Islet of Langerhans (tissue), 1 donor: ENCODE data around the gene ZNF141.
"Not testable (repeated sequence)": the region's sequence is repeated elsewhere in the genome, so short reads cannot be mapped to it uniquely, and the experiment has no call there.

Source experiments
- FAIRE-seq: peaks from one replicate; lab custom pipeline; 2011; peaks lifted over from hg19 to GRCh38; lab: Jason Lieb, UNC

The ZNF141 gene

DNA sequence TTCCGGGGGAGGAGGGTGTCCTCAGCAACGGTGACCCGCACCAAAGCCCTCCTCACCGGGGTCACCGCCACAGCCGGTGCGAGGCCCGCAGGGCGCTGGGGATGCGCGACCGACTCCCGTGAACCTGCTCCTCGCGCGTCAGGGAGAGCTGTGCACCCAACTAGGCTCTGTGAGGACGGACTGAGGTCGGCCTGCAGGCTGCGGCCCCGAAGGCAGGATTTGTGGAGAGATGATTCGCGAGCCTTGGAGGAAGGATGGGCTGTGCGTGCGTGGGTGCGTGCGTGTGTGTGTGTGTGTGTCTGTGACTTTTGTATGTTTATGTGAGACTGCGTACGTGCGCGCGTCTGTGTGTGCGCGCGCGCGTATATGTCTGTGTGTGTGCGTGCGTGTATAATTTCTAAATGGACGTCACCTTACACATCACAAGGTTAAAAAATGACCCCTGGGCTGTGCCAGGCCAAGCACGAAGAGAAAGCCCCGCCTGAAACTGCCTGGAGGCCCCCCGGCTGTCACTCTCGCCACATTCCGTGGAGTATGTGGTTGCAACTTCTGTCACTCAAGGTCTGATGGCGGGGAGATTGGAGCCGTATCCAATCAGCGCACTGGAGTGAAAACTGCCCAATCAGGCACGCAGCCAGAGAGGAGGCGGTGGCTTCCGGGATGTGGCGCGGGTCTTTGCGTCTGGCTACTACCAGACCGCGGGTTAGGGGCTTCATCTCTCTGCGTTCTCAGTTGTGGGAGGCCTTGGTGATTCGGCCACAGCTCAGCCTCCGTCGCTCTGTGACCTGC, at the start of gene ZNF141:
Gene ZNF141 (plus strand): TSS at position 672 of the 789 bp plus-strand sequence. CDS start 170 bp downstream, outside the sequence.
- peak; percentile 97 for FAIRE-seq

- no peak for FAIRE-seq
Measured at GRCh38 chr4:288891-289290, 48.7 kb upstream of the ZNF141 start.

- FAIRE-seq: no peak
Measured at GRCh38 chr4:294732-295131, 42.9 kb upstream of the ZNF141 start.

- no peak for FAIRE-seq
Measured at GRCh38 chr4:302381-302780, 35.2 kb upstream of the ZNF141 start.

- FAIRE-seq: not testable (repeated sequence)
Measured at GRCh38 chr4:304516-304915, 33.1 kb upstream of the ZNF141 start.

DNA sequence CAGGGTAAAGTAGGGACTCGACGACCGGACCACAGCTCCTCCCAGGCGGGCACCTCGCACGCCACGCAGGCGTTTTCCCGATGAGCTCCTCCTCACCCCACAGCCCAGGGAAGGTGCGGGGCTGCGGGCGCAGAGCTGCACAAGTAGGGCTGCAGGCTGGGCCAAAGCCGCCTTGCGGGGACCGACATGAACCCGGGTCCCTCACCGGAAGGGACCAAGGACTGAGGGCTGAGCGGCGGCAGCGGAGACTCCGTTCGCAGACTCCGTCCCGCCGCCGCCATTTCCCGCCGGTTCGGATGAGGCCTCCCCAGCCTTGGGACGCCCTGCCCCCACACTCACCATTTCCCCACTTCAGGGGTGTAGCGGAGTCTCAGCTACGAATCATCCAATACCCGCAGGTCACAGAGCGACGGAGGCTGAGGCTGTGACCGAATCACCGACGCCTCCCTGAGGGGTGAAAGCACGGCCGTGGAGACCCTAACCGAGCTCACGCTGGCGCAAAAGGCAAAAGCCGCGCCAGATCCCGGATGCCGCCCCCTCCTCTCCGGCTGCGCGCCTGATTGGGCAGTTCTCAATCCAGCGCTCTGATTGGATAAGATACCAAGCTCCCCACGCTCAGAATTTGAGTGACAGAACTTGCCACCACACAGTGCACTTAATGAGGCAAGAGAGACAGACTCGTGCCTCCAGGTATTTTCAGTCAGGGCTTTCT, 32.5 kb upstream of the ZNF141 start, which contains the start of gene ZNF732:
Gene ZNF732 (minus strand): TSS at position 506 of the 712 bp plus-strand sequence. CDS start 164 bp downstream, at position 342.
- no peak for FAIRE-seq

DNA sequence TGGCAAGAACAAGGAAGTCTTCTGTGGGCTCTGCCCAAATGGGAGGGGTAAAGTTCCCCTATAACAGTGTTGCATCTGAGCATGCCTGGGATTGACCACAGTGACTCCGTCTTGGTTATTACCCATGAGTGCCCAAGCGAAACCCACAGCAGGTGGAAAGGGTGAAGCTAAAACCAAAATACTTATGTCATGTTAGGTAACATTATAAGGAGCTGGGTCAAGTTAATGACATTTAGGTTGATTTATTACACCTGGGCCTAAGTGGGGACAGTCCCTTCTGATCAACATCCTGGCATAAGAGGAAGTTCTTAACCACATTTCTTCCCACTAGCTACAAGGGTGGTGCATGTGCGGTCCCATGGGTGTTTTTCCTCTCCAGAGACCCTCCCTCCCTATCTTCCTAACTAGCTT, 31.1 kb upstream of the ZNF141 start:
- no peak for FAIRE-seq

DNA sequence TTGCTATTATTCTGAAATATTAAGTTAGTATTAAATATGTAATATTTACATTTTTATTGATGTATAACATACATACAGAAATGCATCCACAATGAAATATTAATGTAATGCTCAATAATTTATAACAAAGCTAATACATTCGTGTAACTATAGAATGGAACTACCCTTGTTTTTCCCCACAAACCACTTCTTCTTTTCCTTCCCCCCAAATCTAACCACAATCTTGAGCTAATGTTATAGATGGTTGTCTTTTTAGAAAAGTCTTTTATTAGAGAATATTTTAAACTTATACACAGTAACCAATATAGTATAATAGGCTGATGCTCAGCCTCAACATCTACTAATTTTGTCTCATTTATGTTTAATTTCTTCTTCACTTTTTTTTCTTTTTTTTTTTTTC, 27.8 kb upstream of the ZNF141 start:
- no peak for FAIRE-seq

DNA sequence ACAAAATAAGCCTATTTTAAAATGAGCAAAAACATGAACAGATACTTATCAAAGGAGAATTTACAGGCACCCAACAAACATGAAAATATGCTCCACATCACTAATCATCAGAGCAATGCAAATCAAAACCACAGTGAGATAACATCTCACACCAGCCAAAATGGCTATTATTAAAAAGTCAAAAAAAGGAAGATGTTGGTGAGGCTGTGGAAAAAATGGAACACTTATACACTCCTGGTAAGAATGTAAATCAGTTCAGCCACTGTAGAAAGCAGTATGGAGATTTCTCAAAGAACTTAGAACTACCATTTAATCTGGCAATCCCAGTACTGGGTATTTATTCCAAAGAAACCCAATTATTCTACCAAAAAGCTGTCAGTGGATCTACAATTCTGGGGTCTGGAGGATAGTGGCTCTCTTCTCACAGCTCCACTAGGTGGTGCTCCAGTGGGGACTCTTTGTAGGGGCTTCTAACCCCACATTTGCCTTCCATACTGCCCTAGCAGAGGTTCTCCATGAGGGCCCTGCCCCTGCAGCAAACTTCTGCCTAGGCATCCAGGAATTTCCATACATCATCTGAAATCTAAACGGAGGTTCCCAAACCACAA, 23.2 kb upstream of the ZNF141 start:
- no peak for FAIRE-seq

DNA sequence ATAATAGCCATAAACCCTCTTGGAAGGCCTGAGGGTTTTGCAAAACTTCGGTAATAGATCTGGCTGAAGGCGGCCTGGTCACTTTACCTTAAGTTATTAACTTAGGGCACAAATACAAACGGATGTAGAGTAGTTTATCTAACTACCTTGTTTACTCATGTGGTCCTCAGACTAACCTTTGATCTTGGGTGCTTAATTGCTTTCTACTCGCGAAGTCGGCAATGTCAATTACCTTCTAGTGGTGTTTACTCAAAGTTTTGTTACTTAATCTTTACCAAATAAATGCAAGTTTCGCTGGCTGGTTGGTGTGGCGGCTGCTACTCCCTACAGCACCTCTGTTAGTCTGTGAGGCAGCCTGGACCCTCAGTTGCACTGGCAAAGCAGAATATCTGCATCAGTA, 8.9 kb upstream of the ZNF141 start:
- no peak for FAIRE-seq

DNA sequence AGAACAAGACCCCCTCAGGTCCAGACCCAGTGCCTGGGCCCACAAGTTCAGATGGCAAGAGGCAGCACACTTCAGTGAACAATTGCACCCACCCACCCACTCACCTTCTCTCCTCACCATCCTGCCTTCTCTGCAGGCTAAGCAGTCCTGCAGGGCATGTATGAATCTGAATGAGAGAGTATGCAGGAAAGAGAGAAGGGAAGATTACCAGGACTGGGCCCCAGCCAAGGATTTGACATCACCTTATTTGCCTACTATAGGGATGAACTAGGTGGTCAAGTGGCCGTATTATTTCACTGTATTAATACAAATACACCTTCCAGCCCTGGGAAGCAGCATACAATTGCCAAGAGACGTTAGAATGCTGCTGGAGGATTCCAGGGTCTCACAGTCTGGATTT, 2.1 kb upstream of the ZNF141 start:
- FAIRE-seq: no peak

DNA sequence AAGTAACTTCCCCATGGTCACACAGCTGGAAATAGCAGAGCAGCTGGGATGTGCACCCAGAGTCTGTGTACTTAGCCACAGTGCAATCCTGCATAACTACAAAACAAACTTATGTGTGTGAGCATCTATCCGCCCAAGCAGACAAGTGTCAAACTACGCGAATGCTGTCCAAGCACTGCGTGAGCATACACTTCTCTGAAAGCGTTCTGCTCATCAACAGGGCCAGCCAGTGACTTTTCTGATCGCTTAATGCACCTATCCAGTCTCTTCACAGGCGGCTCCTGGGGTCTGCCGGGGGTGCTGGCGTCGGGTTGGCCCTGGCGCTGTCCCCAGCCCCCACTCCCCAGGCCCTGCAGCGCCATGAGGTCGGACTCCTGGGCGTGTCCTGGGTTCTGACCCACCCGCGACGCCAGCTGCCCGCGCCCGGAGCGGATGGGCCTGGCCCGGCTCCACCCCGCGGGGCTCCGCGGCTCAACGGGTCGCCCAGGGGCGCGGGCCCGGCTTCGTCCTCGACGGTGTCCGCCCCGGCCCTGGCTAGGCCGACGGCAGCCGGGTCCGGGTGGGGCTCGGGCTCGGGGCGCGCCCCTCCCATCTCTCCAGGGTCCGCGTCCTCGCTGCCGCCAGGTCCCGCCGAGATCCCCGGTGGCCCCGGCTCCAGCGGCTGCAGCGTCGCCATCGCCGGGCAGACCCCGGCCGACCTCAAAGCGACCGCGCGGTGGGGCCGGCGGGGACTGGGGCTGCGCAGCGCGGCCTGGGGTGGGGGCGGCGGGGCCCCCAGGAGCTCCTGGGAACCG, 1.3 kb upstream of the ZNF141 start:
- FAIRE-seq: no peak

DNA sequence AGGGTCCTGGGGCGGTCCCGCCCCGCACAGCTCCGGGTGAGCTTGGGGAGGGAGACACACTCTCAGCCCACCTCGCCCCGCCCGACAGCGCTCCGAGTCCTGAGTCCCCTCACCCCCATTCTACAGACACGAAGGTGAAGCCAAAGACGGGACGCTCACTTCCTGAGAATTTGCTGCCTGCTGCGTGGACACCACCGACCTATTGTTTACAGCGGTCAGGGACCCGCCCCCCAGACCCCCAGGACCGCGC, 796 bp upstream of the ZNF141 start:
- FAIRE-seq: no peak

DNA sequence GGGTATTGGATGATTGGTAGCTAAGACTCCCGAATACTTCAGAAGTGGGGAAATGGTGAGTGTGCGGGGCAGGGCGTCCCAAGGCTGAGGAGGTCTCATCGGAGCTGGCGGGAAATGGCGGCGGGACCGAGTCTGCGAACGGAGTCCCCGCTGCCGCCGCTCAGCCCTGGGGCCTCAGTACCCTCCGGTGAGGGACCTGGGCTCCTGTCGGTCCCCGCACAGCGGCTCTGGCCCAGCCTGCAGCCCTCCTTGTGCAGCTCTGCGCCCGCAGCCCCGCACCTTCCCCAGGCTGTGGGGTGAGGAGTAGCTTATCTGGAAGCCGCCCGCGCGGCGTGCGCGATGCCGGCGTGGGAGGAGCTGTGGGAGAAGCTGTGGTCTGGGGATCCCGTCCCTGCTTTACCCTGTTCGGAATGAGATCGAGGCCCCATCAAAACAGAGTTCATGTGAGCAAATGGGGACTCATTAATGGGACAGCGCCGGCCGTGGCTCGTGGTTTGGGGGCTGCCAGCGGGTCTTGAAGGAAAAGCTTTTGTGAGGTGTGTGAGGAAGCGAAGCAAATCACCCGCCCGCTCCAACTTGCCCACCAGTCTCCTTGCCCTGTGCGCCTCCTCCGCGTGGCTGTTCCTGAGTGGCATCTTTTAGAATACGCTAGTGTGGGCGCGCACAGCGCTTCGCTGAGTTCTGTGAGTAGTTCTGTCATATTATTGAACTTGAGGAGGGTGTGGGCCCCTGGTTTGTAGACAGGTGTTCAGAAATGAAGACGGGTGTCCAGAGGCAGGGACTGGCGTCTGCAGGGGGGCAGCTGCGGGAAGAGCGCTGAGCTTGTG, 531 bp downstream of the ZNF141 start:
- no peak for FAIRE-seq

GRCh38 chr4:338759-339097, 1.1 kb downstream of the ZNF141 start:
- FAIRE-seq: no peak

DNA sequence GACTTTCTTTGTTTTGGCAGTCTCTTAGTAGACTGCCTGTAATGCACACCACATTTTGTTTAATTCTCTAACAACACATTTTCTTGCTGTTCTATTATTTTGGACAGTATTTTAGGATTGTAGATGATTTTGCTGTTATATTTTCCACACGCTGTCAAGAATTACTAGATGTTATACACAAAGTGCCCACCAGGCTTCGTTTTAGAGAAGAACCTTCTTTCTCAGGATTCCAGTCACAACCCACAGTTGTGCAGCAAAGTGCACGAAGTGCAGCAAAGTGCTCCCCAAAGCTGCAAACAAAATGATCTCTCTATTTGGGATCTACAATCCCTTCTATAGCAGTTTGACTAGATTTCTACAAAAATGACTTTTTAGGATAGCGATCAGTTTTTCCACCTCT, 2.4 kb downstream of the ZNF141 start:
- no peak for FAIRE-seq

DNA sequence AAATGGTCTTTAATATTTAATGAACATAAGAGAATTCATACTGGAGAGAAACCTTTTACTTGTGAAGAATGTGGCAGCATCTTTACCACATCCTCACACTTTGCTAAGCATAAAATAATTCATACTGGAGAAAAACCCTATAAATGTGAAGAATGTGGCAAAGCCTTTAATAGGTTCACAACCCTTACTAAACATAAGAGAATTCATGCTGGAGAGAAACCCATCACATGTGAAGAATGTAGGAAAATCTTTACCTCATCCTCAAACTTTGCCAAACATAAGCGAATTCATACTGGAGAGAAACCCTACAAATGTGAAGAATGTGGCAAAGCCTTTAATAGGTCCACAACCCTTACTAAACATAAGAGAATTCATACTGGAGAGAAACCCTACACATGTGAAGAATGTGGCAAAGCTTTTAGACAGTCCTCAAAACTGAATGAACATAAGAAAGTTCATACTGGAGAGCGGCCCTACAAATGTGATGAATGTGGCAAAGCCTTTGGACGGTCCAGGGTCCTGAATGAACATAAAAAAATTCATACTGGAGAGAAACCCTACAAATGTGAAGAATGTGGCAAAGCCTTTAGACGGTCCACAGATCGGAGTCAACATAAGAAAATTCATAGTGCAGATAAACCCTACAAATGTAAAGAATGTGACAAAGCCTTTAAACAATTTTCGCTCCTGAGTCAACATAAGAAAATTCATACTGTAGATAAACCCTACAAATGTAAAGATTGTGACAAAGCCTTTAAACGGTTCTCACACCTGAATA, 35.6 kb downstream of the ZNF141 start:
- no peak for FAIRE-seq

GRCh38 chr4:374298-375160, 36.9 kb downstream of the ZNF141 start:
- no peak for FAIRE-seq

DNA sequence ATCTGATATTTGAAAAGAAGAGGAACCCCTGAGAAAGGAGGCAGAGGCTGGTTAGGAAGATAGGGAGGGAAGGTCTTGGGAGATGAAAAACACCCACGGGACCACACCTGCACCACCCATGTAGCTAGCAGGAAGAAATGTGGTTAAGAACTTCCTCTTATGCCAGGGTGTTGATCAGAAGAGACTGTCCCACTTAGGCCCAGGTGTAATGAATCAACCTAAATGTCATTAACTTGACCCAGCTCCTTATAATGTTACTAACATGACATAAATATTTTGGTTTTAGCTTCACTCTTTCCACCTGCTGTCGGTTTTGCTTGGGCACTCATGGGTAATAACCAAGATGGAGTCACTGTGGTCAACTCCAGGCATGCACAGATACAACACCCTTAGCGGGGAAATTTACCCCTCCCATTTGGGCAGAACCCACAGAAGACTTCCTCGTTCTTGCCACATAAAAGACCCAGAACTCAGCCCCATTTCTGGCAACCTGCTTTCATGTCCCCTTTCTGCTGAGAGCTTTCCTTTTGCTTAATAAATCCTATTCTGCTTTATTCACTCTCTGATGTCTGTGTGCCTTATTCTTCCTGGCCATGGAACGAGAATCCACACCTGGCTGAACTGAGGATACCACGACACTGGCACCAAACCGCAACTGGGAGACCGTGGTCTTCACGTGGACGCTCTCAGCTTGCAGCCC, 46.8 kb downstream of the ZNF141 start:
- FAIRE-seq: no peak
